Calu3 (cell line): ENCODE measurements around the gene CDK16. TPM values are rescaled to one million over a fixed set of nuclear protein-coding genes. Genes with fewer than 3 reads are reported as not detected.

Experiments used
- BruUV-seq: library from RNA; stranded (reverse); fragments of 400-500 nt; replicated peaks from 2 replicates; lab custom pipeline; 2021; lab: Mats Ljungman, UMichigan
- CTCF ChIA-PET: fragments of 300-600 bp; sonication (Branson Sonifier 250); formaldehyde crosslinking; loops from one replicate; lab custom pipeline; 2022; ENCODE audit warnings: antibody characterized with exemption; lab: Charles Lee
- DNase-seq: peaks from one replicate; pipeline ENCODE4 v3.0.0; 2022
- H3K27ac Mint-ChIP-seq: one replicate; pipeline ENCODE4 v1.8.0; 2022; ENCODE audit warnings: mixed read lengths; ENCODE audit not compliant: unreplicated experiment
- H3K27me3 Mint-ChIP-seq: one replicate; pipeline ENCODE4 v1.8.0; 2022; ENCODE audit warnings: mixed read lengths; ENCODE audit not compliant: unreplicated experiment
- H3K36me3 Mint-ChIP-seq: one replicate; pipeline ENCODE4 v1.8.0; 2022; ENCODE audit warnings: mild to moderate bottlenecking, moderate library complexity, mixed read lengths; ENCODE audit not compliant: insufficient read depth, unreplicated experiment
- H3K4me1 Mint-ChIP-seq: one replicate; pipeline ENCODE4 v1.8.0; 2022; ENCODE audit warnings: mild to moderate bottlenecking, low read depth, mixed read lengths; ENCODE audit not compliant: unreplicated experiment
- H3K4me3 Mint-ChIP-seq: one replicate; pipeline ENCODE4 v1.8.0; 2022; ENCODE audit warnings: mild to moderate bottlenecking, low read depth, moderate library complexity, mixed read lengths; ENCODE audit not compliant: unreplicated experiment
- H3K9me3 Mint-ChIP-seq: one replicate; pipeline ENCODE4 v1.8.0; 2022; ENCODE audit warnings: low read depth, mixed read lengths; ENCODE audit not compliant: unreplicated experiment
- intact Hi-C: fragments of 100-400 bp; cut with micrococcal nuclease; formaldehyde crosslinking; loops from one replicate; pipeline ENCODE4 v1.10.0; 2022; ENCODE audit not compliant: unreplicated experiment
- total RNA-seq: library from RNA; stranded (reverse); gene quantifications from 2 replicates; pipeline ENCODE4 v1.2.3, GENCODE V29; 2022
- TF ChIP-seq, protein P1 (sequence below): fragments of 200-600 bp; IDR thresholded peaks from one replicate; pipeline ENCODE4 v1.8.0; 2022; ENCODE audit warnings: antibody characterized with exemption; ENCODE audit not compliant: unreplicated experiment

CDK16 gene
- total RNA-seq, 1 experiment from 2014 or later, result 154 TPM

DNA sequence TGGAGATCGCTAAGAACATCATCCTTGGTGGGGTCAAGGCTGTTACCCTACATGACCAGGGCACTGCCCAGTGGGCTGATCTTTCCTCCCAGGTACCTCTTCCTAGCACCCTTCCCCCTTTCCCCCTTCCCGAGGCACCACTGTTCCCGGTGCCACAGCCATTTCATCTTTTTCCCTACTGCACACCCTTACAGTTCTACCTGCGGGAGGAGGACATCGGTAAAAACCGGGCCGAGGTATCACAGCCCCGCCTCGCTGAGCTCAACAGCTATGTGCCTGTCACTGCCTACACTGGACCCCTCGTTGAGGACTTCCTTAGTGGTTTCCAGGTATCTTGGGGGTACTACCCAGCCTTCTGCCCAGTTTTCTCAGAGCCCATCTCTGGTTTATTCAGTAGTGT lies 19.2 kb upstream of the CDK16 start:
- CTCF ChIA-PET, result no interaction called here
- H3K9me3 Mint-ChIP-seq, result no peaks in the 10 kb centered on the region
- TF ChIP-seq, protein P1, sequence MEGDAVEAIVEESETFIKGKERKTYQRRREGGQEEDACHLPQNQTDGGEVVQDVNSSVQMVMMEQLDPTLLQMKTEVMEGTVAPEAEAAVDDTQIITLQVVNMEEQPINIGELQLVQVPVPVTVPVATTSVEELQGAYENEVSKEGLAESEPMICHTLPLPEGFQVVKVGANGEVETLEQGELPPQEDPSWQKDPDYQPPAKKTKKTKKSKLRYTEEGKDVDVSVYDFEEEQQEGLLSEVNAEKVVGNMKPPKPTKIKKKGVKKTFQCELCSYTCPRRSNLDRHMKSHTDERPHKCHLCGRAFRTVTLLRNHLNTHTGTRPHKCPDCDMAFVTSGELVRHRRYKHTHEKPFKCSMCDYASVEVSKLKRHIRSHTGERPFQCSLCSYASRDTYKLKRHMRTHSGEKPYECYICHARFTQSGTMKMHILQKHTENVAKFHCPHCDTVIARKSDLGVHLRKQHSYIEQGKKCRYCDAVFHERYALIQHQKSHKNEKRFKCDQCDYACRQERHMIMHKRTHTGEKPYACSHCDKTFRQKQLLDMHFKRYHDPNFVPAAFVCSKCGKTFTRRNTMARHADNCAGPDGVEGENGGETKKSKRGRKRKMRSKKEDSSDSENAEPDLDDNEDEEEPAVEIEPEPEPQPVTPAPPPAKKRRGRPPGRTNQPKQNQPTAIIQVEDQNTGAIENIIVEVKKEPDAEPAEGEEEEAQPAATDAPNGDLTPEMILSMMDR, result no peak
- H3K27ac Mint-ChIP-seq, result no peak overlapping the region
- BruUV-seq, result no TSS peak
- intact Hi-C loops, result loop anchor here (10.0 kb wide), 1 partner anchor 826 kb away; no protein-coding TSS in a partner anchor
- no peaks in the 10 kb centered on the region for H3K27me3 Mint-ChIP-seq
- DNase-seq, result no peak
- peaks cover 71% of the 10 kb centered on the region for H3K36me3 Mint-ChIP-seq
- peaks cover 18% of the 10 kb centered on the region for H3K4me1 Mint-ChIP-seq
- no peak overlapping the region for H3K4me3 Mint-ChIP-seq

DNA sequence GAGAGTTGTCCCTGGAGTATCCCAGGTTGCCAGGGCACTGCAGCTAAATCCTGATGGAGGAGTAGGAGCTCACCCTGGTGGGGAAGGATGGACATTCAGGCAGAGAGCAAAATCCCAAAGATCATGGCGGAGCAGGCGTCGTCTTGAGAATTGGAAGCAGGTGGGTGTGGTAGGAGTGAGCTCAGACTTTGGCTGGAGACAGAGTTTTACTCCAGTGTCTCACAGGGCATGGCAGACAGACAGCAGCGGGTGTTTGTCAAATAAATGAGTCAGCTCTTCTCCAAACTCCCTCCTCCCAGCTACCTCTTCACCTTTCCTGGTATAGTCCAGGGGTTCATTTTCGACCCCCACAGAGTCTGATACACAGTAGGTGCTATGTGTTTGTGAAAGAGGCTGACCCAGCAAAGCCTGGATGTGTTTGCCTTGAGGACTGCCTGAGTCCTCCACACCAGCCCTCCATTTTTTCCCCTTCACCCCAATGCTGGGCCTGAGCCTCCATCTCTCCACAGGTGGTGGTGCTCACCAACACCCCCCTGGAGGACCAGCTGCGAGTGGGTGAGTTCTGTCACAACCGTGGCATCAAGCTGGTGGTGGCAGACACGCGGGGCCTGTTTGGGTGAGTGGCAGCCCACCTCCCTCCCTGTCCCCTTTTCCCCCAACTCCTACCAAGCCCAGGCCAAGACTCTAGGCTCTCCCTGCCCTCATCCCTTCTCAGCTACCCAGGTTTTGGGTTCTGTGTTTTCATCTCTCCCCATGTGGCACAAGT lies 17.9 kb upstream of the CDK16 start:
- Mint-ChIP-seq H3K9me3 (no peaks in the 10 kb centered on the region), H3K27me3 (no peaks in the 10 kb centered on the region), H3K4me3 (no peak overlapping the region), H3K36me3 (peaks cover 69% of the 10 kb centered on the region), H3K27ac (no peak overlapping the region), H3K4me1 (peaks cover 14% of the 10 kb centered on the region)
- no TSS peak for BruUV-seq
- CTCF ChIA-PET, result interaction anchor here (1.0 kb wide), 1 partner anchor 17 kb away, joined by 6 read pairs; no protein-coding TSS in a partner anchor
- intact Hi-C loops, result no loop called here
- TF ChIP-seq, protein P1, result no peak
- no peak for DNase-seq

DNA sequence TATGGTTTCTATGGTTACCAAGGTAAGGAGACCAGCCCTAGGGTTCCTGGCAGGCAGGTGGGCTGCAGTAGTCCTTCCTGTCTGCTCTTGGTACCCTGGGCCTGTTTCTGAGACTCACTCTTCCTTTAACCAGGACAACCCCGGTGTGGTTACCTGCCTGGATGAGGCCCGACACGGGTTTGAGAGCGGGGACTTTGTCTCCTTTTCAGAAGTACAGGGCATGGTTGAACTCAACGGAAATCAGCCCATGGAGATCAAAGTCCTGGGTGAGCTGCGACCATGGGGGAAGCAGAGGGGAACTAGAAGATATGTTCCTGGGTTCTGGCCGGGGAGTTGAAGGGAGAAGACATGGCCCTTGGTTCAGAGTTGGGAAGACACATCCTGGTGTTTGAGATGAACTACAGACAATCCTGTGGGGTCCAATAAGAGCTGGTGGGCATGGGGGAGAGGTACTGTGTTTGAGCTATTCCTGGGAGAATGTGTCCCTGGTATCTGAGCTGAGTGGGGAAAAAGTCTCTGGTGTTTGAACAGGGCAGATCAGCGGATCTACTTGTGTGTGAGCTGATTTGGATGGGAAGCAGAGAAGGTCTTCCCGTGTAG lies 17.0 kb upstream of the CDK16 start:
- Mint-ChIP-seq H3K36me3 (peaks cover 65% of the 10 kb centered on the region), H3K9me3 (no peaks in the 10 kb centered on the region), H3K27ac (no peak overlapping the region), H3K4me1 (peaks cover 5% of the 10 kb centered on the region), H3K4me3 (no peak overlapping the region), H3K27me3 (no peaks in the 10 kb centered on the region)
- DNase-seq, result no peak
- TF ChIP-seq, protein P1, result no peak
- BruUV-seq, result no TSS peak
- CTCF ChIA-PET, result no interaction called here
- intact Hi-C loops, result no loop called here

DNA sequence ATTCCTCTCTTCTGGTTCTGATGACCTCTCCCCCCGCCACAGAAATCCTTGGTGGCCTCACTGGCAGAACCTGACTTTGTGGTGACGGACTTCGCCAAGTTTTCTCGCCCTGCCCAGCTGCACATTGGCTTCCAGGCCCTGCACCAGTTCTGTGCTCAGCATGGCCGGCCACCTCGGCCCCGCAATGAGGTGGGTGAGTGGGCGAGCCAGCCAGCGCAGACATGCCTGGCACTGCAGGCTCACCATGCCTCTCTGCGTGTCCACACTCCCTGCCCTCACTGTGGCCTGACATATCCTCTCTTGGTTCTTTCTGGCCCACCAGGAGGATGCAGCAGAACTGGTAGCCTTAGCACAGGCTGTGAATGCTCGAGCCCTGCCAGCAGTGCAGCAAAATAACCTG lies 16.2 kb upstream of the CDK16 start:
- CTCF ChIA-PET, result no interaction called here
- H3K27me3 Mint-ChIP-seq, result no peaks in the 10 kb centered on the region
- no TSS peak for BruUV-seq

More for the DNA sequence above, 16.2 kb upstream of the CDK16 start:
- Mint-ChIP-seq H3K9me3 (no peaks in the 10 kb centered on the region), H3K4me1 (no peaks in the 10 kb centered on the region), H3K4me3 (no peak overlapping the region), H3K36me3 (peaks cover 56% of the 10 kb centered on the region), H3K27ac (no peak overlapping the region)
- intact Hi-C loops, result no loop called here
- TF ChIP-seq, protein P1, result no peak
- DNase-seq, result no peak
